ENCODE measurements around the gene PAIP1.

DNA sequence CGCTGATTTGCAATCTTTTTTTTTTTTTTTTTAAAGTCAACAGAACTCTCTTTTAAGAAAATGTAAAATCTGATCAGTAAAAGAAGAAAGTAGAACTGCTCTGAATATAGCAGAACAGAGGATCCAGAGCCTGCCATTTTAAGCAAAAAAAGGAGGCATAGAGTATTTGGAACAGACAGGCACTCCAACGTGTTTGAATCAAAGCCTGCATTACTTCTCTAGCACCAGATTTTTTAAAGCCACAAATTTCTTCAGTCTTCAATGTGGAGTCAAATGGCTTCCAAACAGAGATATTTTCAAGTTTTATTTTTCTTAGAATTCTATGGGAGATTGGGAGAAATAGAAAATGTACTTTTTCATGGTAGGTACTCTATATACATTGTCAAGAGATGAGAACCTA is 5.1 kb downstream of the PAIP1 start:
- TF ChIP-seq, protein P1, sequence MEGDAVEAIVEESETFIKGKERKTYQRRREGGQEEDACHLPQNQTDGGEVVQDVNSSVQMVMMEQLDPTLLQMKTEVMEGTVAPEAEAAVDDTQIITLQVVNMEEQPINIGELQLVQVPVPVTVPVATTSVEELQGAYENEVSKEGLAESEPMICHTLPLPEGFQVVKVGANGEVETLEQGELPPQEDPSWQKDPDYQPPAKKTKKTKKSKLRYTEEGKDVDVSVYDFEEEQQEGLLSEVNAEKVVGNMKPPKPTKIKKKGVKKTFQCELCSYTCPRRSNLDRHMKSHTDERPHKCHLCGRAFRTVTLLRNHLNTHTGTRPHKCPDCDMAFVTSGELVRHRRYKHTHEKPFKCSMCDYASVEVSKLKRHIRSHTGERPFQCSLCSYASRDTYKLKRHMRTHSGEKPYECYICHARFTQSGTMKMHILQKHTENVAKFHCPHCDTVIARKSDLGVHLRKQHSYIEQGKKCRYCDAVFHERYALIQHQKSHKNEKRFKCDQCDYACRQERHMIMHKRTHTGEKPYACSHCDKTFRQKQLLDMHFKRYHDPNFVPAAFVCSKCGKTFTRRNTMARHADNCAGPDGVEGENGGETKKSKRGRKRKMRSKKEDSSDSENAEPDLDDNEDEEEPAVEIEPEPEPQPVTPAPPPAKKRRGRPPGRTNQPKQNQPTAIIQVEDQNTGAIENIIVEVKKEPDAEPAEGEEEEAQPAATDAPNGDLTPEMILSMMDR (IDR thresholded peaks at IDR 0.05) = no peak
- no peak for TF ChIP-seq POLR2A (IDR thresholded peaks at IDR 0.05)

Data from sigmoid colon (tissue), 3 donors.